DND-41 (cell line): ENCODE data around the gene APCDD1L.

Experiments
- ATAC-seq: fragments of 200-7000 bp; cut with Tn5 transposase; 3 replicates; pipeline ENCODE4 v1.9.1; 2021; ENCODE audit warnings: low read depth; ENCODE audit not compliant: insufficient read depth
- DNase-seq: peaks from one replicate; pipeline ENCODE4 v3.0.0-alpha.2; 2020
- H2AFZ ChIP-seq: 2 replicates; pipeline ENCODE4 v1.6.0; 2012; ENCODE audit warnings: low read depth, low read length
- H3K27ac ChIP-seq: 2 replicates; pipeline ENCODE4 v1.5.1; 2012; ENCODE audit warnings: low read length, inconsistent platforms
- H3K27me3 ChIP-seq: fragments of 200-600 bp; sonication (generic); 2 replicates; pipeline ENCODE4 v1.6.0; 2012; ENCODE audit warnings: low read length, mild to moderate bottlenecking, inconsistent platforms; ENCODE audit not compliant: insufficient read depth, poor library complexity
- H3K36me3 ChIP-seq: 2 replicates; pipeline ENCODE4 v1.5.1; 2012; ENCODE audit warnings: low read length, inconsistent platforms; ENCODE audit not compliant: insufficient read depth
- H3K4me1 ChIP-seq: 2 replicates; pipeline ENCODE4 v1.5.1; 2012; ENCODE audit warnings: mild to moderate bottlenecking, low read length; ENCODE audit not compliant: insufficient read depth
- H3K4me2 ChIP-seq: 2 replicates; pipeline ENCODE4 v1.6.0; 2012; ENCODE audit warnings: mild to moderate bottlenecking, moderate library complexity, low read length, inconsistent platforms; ENCODE audit not compliant: insufficient read depth
- H3K4me3 ChIP-seq, 2 experiments: fragments of 200-600 bp in 1 of 2; shearing (Covaris generic) in 1 of 2; 2 replicates each; pipeline ENCODE4 v1.5.1; 2012 to 2016; ENCODE audit warnings: inconsistent platforms in 2 of 2, low read length in 2 of 2, mild to moderate bottlenecking in 2 of 2, low read depth in 1 of 2, moderate library complexity in 1 of 2
- H3K79me2 ChIP-seq: 2 replicates; pipeline ENCODE4 v1.6.0; 2012; ENCODE audit warnings: low read length, inconsistent platforms; ENCODE audit not compliant: insufficient read depth
- H3K9ac ChIP-seq: 2 replicates; pipeline ENCODE4 v1.6.0; 2012; ENCODE audit warnings: low read depth, mild to moderate bottlenecking, inconsistent platforms, low read length, moderate library complexity
- H3K9me3 ChIP-seq: 2 replicates; pipeline ENCODE4 v1.5.1; 2012; ENCODE audit warnings: low read length, moderate library complexity, mild to moderate bottlenecking, inconsistent platforms; ENCODE audit not compliant: insufficient read depth, severe bottlenecking
- H4K20me1 ChIP-seq: 2 replicates; pipeline ENCODE4 v1.6.0; 2012; ENCODE audit warnings: low read length; ENCODE audit not compliant: insufficient read depth
- CTCF ChIP-seq: IDR thresholded peaks from 2 replicates; pipeline ENCODE4 v1.5.1; 2012; ENCODE audit warnings: borderline replicate concordance, low read length, moderate library complexity, mild to moderate bottlenecking; ENCODE audit not compliant: poor library complexity, severe bottlenecking; ENCODE audit errors: extremely low read depth
- EZH2 ChIP-seq: IDR thresholded peaks from 3 replicates; pipeline ENCODE4 v1.6.1; 2012; ENCODE audit warnings: borderline replicate concordance, low read depth, mild to moderate bottlenecking, moderate library complexity, low read length, inconsistent platforms; ENCODE audit not compliant: severe bottlenecking

The APCDD1L gene

DNA sequence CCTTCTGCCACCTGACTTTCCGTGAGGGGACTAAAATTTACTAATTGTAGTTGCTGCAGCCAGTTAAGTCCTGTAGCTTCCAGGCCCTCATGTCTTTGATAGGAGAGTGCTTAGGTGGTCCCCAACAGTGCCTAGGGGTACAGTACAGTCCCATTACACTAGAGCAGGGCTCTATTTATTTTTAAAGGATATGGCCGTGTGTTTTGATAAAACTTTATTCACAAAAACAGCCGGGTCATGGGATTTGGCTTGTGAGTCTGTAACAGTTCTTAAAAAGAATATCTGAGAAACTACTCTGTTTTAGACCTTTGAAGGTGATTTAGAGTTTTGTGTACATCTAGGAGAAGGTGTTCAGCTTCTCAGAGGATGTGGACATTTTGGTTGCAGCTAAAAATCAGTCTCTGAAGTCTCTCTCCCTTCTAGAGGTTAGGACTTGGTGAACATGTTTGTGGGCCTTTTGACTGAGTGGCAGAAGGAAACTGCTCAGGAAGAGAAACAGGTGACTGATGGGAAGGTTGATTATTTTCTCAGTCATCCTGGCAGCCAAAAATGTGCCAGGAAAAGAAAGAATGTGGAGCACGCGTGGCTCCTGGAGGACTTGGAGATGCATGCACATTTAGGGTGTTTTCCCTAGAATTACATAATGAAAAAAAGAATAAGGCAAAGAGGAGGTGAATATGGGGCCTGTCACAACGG, 68.8 kb downstream of the APCDD1L start:
- ATAC-seq (no peak), DNase-seq (no peak)
- H2AFZ ChIP-seq, result no peak overlapping the region
- H3K79me2 ChIP-seq, result peaks cover 16% of the 10 kb centered on the region
- H3K4me3 ChIP-seq, result no peak overlapping the region
- peaks cover 24% of the 10 kb centered on the region for H4K20me1 ChIP-seq
- H3K27ac ChIP-seq, result no peak overlapping the region
- H3K36me3 ChIP-seq, result peaks cover 87% of the 10 kb centered on the region
- H3K4me2 ChIP-seq, result no peak overlapping the region
- no peaks in the 10 kb centered on the region for H3K9me3 ChIP-seq
- no peak overlapping the region for H3K9ac ChIP-seq
- H3K4me1 ChIP-seq, result no peaks in the 10 kb centered on the region
- no peak for TF ChIP-seq CTCF
- TF ChIP-seq EZH2, result no peak
- H3K27me3 ChIP-seq, result no peaks in the 10 kb centered on the region

GRCh38 chr20:58444746-58445255, 70.4 kb downstream of the APCDD1L start:
- Histone ChIP-seq H3K4me1 (no peaks in the 10 kb centered on the region), H2AFZ (no peak overlapping the region), H3K27me3 (no peaks in the 10 kb centered on the region), H3K9me3 (no peaks in the 10 kb centered on the region), H3K79me2 (peaks cover 27% of the 10 kb centered on the region), H3K4me2 (no peak overlapping the region), H3K9ac (no peak overlapping the region), H4K20me1 (peaks cover 31% of the 10 kb centered on the region), H3K27ac (no peak overlapping the region), H3K36me3 (peaks cover 95% of the 10 kb centered on the region), H3K4me3 (no peak overlapping the region)
- DNase-seq (no peak), ATAC-seq (no peak)
- TF ChIP-seq CTCF (no peak), EZH2 (no peak)

DNA sequence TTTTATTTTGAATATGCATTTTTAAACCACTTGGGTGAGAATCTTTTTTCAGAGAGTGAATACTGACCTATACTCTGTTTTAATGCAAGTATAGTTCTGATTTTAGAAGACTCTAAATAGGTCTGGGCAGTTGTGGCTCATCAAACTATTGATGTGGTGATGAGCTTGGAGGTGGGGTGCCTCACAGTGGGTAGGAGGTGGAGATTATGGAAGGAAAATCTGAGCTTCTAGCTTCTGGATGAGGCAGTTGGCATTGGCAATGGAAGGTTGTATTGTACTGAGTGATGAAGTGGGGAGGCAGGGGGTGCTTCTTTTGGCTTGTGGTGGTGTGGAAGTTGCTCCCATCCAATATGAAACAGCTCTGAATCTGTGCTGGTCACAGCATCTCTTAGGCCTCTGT, 73.5 kb downstream of the APCDD1L start:
- Histone ChIP-seq H3K4me3 (no peak overlapping the region), H3K36me3 (peaks cover 93% of the 10 kb centered on the region), H4K20me1 (peaks cover 53% of the 10 kb centered on the region), H2AFZ (no peak overlapping the region), H3K79me2 (peaks cover 58% of the 10 kb centered on the region), H3K4me2 (no peak overlapping the region), H3K4me1 (no peaks in the 10 kb centered on the region), H3K27me3 (no peaks in the 10 kb centered on the region), H3K9ac (no peak overlapping the region), H3K27ac (no peak overlapping the region), H3K9me3 (no peaks in the 10 kb centered on the region)
- no peak for TF ChIP-seq CTCF
- no peak for TF ChIP-seq EZH2
- ATAC-seq (no peak), DNase-seq (no peak)
